SKM-1 (cell line): ENCODE results near the gene OTOS.

Experiments
- DNase-seq: peaks from one replicate; lab custom pipeline; 2025; ENCODE audit not compliant: unreplicated experiment; lab: John Stamatoyannopoulos, UW

Gene OTOS

DNA sequence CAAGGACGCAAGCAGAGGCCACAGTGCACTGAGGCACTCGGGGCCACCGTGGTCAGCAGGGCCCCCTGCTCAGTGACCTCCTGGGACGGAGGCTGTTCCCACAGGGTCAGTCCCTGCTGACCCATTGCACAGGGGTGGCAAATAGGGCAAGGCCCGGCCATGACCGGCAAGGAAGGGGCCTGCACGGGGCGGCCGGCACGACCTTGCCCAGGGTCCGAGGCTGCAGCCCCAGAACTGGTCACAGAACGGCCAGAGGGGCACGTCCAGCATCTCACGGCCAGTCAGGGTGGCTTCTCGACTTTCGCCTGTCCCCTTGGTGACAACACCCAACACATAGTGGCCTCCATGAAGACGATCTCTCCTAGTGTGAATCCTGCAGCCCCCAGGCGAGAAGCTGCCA is 27.6 kb upstream of the OTOS start:
- DNase-seq, result no peak

DNA sequence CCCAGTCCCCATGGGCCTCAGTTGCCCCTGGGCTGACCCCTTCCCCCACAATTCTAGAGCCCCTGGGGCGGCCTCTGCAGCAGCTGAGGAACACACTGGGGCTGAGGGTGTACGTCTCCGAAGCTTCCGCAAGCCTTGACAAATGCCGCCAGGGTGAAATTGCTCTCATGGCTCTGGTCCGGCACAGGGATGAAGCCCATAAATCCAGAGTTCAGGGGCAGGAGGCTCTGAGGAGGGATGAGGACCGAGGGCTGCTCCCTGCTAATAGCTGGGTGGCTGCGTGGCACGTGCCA is 27.1 kb upstream of the OTOS start:
- no peak for DNase-seq

DNA sequence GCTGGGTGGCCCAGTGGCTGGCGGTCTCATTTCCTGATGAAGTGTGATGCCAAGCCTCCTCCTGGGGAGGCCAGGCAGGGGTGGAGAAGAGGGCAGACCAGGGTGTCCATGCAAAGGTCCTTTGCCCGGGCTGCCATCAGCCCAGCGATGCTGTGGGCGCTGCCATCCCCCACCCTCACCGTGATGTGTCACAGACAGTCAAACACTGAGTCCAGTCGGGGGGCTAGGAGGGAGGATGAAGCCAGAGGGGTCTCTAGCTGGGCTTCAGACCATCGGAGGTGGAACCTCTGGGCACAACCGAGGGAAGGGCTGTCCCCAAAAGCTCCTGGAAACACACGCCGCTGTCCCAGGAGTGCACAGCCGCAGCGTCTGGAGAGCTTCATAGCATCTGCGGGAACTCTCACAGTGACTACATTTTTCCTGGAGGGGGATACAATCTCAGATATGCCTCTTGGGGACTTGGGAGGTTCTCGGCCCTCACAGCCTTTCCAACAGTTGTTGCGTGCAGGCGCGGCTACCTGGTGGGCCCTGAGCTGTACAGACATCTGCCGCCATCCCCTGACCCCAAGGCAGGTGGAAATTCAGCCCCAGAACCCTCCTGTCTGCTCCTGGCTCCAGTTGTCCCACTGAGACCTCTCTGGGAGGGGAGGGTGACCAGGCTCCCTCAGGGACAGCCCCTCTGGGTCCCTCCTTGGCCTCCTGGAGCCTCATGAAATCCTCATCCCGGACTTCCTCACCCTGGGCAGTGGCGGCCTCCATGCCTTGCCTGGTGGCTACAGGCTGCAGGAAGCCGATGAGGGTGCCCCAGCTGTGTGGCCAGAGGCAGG is 26.5 kb upstream of the OTOS start:
- no peak for DNase-seq

DNA sequence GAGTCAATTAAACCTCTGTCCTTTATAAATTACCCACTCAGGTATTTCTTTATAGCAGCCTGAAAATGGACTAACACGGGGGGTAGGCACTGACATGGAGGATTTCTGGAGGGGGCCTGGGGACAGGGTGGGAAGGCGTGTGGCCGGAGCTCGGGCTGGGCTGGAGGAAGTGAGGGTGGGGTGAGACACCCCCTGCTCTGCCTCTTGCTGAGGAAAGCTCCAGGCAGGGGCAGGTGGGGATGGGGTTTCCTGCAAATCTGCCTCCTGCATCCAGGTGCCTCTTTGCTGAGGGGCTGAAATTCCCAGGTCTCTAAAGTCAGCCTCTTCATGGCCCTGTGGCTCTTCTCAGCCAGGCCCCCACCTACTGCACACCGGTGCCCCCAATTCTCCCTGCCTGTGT is 25.7 kb upstream of the OTOS start:
- DNase-seq, result no peak

DNA sequence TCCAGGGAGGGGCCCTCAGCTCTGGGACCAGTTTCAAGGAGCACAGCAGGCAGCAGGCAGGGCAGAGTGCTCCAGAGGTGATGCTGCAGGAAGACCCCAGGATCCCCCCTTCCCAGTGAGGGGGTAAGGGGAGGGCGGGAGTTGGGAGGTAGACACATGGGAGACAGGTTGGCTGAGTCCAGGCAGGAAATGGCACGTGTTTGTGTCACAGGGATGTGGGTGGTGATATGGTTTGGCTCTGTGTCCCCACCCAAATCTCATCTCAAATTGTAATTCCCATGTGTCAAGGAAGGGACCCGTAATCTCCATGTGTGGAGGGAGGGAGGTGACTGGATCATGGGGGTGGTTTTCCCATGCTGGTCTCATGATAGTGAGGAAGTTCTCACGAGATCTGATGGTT is 25.2 kb upstream of the OTOS start:
- DNase-seq, result no peak

DNA sequence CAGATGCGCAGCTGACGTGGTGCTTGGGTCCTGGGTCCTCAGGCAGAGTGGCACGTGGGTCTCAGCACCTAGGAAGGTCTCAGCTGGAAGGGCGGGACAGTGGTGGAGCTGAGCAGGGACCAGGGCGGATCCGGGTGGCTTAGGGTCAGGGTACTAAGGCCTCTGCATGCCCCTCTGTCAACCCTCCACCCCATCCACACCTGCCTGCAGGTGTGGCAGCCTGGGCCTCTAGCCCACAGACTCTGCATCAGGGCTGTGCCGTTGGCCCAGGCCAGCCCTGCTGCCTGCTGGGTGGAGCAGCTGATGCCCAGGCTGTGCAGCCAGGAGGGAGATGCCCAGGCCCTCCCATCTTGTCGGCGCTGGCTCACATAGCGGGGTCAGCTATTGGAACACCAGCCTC is 24.6 kb upstream of the OTOS start:
- DNase-seq, result no peak

DNA sequence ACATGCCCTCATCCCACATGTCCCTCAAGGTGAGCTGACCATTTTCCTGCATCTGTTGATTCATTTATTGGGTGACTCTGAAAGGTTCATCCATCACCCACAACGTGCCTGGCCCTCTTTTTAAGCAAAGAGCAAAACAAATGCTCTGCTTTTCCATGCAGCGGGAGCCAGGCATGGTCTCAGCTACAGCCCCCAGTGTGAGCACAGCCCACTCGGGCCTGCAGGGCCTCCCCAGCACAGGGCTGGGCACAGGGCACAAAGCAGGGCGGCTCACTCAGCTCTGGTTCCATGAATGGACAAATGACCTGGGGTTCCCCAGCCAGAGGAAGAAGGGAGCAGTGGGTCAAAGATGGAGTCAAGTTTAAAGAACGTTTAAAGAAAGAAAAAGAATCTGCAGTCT is 24.1 kb upstream of the OTOS start:
- no peak for DNase-seq

DNA sequence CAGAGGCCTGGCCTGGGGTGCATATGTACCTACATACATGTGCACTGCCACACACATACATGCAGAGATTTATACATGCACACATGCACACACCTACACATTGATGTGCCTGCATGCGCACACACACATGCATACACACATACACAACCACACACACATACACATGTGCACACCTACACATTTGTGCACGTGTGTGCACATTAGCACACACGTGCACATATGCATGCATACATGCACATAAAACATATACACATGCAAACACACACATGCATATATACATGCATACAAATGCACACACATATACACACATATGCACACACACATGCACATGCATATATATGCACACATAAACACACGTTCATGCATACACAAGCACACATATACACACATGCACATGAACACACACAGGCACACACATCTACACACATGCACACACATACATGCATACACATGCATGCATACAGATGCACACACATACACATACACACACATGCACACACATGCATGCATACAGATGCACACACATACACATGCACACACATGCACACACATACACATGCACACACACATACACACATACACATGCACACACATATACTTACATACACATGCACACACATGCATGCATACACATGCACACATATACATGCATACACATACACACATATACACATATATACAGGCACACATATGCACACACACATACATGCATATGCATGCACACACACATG is 23.6 kb upstream of the OTOS start:
- DNase-seq, result no peak

DNA sequence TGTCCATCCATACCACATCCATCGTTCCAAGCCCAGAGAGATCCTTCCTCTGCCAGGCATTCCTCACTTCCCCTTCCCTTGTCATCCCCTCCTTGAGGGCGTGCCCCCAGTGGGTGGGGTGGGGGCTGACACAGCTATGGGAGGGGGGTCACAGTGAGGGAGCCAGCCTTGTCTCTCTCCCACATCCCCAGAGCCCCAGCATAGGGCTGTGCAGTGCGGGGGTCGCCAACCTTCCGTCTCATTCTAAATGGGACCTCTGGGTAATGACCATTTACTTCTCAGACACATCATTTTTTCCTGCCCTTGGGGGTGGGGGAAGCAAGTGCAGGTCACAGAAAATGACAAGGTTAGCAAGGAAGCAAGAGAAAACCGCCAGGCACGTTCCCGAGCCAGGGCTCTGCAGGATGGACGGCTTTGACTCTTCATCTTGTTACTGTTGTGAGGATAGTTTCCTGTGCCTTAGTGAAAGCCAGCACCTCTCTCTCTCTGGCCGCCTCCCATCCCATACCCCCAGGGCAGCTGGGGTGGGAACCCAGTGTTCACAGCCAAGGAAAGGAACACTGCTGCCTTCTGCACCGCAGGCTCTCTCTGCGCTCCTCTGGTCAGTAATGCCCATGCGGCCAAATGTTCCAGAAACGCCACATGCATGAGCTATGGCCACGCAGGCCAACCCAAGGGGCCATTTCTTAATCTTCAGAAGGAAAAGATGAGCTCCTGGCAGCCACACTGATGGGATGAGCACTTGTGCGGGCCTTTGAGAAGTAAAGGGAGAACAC is 22.7 kb upstream of the OTOS start:
- no peak for DNase-seq

DNA sequence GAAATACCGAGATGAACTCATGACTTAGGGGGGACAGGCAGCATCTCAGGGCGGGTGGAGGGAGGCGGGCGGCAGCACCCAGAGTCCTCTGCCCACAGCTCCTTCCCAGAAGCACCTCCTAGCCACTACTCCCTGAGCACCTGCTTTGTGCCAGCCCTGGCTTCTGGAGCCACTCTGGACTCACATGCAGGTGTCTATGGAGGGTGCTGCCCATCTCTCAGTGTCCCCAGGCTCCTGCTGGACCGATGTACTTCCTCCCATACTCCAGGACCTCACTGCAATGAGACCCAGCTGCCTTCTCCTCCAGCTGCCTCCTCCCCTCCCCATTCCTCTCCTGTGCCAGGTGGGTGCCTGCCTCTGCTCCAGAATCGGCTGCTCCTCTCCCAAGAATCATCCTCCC is 22.1 kb upstream of the OTOS start:
- no peak for DNase-seq

DNA sequence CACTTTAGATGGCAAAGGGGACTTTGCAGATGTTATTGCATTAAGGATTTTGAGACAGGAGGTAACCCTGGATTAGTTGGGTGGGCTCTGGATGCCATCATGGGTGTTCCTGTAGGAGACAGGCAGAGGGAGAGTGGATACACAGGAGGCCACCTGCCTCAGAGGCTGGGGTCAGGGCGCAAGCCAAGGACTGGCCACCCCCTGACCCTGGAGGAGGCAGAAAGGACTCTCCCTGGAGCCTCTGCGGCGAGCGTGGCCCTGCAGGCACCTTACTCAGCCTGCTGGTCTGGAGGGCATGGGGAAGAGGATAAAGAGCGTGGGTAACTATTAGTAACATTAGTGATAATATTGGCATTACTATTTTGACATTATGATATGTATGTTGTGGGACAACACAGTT is 21.6 kb upstream of the OTOS start:
- DNase-seq, result no peak

DNA sequence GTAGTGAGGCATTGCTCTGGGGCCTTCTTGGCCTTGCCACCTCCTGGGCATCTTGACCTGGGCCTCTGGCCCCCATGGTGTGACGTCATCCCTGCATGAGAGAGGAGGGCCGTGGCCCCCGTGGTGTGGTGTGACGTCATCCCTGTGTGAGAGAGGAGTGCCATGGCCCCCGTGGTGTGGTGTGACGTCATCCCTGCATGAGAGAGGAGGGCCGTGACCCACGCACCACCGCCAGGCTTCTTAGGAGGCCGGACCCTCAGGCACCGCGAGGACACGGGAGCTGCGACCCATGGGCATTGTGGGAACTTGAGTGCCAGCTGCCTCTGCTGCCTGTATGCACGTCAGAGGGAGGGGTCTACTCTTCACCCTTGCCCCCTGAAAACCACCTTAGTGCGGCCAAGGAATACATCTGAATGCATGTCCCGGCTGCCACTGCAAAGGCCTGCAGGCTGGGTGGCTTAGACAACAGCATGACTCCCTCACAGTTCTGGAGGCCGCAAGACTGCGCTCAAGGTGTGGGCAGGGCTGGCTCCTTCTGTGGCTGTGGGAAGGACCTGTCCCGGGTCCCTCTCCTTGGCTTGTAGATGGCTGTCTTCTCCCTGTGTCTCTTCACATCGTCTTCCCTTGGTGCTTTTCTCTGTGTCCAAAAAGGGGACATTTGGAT is 20.8 kb upstream of the OTOS start:
- no peak for DNase-seq

DNA sequence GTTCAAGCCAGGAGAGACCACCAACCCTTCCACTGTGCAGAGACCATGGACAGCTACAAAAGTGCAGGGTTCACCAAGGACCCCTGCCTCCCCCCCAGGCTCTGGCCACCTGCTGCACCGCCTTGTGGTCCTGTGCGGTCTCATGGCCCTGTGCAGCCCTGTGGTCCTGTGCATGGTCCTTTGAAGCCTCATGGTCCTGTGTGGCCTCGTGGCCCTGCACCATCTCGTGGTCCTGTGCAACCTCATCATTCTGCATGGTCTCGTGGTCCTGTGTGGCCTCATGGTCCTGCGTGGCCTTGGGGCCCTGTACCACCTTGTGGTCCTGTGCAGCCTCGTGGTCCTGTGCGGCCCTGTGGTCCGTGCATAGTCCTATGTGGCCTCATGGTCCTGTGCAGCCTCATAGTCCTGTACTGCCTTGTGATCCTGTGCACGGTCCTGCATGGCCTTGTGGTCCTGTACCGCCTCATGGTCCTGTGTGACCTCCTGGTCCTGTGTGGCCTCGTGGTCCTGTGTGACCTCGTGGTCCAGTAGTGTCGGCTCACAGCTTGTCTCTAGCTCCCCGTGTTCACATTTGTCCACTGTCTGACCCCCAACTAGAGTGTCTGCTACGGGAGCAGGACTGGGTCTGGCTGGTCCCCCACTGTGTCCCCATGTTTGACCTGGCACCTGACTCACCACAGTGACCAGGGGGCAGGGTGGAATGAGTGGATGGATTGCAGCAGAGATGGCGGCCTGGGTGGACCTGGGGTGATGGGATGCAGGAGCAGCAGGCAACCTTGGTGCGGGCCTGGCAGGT is 20.0 kb upstream of the OTOS start:
- DNase-seq, result no peak

DNA sequence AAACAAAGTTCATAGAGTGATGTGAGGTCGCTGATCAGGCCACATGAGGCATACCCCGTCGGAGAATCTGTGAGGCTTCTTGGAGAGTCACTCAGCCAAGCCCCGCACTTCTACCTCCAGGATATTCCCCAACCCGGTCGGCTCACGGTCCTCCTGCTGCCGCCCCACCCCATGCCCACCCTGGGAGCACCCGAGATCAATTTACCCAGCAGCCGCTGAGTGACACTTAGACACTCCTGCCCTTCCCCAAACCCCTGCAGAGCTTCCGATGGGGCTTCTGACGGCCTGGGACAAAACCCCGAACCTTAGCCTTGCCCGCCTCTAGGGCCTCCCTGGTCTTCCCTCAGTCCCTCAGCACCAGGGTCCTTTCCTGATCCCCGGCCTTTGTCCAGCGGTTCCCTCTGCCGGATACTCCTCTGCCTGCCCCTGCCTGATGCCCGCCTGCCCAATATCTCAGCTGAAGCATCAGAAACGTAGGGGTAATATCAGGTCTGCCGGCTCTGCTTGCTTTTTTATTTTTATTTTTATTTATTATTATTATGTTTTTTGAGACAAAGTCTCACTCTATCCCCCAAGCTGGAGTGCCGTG is 18.9 kb upstream of the OTOS start:
- DNase-seq, result no peak

DNA sequence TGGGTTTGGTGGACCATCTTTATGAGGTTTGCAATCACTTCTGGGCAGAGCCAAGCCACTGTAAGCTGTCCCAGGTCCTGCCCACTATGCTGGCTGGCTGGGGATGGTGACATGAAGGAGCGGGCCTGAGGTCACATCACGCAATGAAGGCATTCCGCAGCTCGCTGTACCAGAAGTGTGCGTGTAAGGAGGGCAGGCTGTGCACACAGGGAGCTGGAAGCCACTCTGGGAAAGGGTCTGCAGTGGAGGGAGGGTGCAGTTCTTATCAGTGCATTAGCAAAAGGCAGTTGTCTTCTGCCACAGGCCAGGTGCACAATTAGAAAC is 16.7 kb upstream of the OTOS start:
- no peak for DNase-seq

DNA sequence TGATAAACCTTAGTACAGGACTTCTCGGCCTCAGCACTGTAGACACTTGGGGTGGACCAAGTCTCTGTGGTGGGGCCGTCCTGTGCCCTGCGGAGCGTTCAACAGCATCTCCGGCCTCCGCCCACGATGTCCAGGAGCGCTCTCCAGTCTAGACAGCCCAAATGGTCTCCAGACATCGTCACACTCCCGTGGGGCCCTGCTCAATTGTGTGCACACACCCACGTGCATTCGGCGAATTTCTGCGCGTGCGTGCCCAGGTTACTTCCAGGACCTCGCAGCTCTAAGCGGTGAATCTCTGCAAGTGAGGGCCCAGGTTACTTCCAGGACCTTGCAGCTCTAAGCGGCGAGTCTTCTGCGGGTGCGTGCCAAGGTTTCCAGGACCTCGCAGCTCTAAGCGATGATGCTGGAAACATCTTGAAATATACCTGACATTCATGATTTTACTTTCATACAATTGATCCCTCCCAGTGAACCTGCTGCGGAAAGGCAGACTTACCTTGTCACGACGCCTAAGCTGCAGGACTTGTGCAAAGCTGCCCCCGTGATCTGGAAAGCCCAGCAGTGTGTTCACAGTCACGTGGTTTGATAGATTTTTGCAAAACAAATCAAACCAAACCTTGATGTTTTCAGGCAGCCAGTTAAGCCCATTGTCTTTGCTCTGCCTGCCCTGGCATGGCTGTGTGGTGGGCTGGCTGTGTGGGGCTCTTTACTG is 16.1 kb upstream of the OTOS start:
- DNase-seq, result no peak

DNA sequence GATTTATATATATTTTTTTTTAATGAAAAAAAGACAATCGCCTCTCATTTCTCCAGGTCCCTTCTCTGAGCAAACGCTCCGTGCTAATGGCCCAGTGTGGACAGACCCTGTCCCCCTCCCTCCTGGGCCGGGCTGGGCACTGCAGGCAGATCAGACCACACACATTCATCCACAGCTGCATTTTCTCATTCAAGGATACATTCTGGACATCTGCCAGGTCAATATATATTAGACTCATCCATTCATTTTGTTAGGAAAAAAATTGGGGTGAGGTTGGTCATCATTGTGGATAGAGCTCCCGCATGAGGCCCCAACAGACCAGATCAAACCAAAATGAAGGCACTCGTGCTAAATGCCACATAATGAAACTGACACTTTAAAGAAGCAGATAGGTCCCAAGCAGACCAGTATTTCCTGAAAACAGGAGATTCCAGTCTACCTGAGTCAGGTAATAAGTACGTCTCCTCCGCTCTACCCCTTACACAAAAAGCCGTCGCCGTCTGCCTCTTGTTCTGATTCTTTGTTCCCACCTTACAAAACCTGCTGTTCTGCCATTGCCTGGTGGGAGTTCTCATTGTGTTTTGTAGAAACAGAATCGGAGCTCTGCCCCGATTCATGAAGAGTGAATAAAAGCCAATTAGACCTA is 15.4 kb upstream of the OTOS start:
- no peak for DNase-seq

DNA sequence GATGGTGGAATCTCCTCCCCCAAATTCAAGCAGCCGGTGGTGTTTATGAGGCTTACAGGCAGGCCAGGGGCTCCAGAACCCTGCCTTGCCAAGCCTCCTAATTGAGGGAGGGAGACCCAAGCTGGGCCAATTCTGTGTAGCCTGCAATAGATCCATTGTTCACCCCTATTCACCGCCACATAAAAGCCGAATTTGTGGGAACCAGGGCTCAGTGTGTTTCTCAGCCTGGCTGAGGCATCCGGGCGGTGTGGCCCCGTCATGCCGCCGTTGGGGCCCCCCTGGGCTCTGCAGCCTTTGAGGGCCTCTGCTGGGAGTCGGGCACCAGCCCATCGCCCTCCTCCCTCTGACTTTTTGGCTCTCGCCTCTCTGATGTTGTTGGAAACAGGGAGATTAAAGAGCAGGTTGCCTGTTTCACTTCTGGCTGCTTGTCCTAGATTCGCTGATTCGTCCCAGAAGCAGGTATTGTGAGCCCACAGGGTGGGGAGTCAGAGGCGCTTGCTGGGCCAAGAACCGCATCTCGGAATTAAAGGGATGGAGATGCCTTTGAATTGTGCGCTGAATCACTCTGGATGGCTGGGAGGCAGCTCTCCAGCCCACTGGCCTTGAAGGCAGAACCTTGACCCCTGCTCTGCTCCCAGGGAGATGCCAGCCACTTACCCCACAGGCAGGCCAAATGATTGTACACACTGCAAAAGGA is 14.7 kb upstream of the OTOS start:
- no peak for DNase-seq

DNA sequence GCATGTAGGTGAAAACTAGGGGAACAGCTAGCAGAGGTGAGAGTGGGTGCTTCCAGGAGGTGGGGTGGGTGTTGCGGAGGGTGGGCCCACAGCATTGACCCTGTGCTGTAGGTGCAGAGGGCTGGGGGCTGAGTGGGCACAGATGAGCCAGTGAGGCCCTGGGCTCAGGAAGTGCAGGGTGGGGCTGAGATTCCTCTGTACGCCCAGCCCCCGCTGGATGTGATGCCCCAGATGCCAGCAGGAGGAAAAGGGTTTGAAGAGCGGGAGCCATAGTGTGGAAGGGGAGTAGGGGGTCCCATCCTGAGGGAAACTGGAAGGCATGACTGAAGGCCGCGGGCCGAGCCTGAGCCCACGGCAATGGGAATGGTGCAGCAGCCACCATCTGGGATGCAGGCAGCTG is 14.1 kb upstream of the OTOS start:
- DNase-seq, result no peak
